CD4-positive, alpha-beta T cell treated with Interferon alpha-2 for 1 hour (primary cell): Measurements from ENCODE around the gene PRSS22.

Experiments
- DNase-seq, 2 donors: peaks; one replicate each; pipeline ENCODE4 v3.0.0-alpha.2; 2020 to 2022

PRSS22 gene

GRCh38 chr16:2827831-2828520, 30.0 kb downstream of the PRSS22 start:
- DNase-seq: no peak

GRCh38 chr16:2827374-2827791, 30.6 kb downstream of the PRSS22 start:
- no peak for DNase-seq

GRCh38 chr16:2826591-2827373, 31.2 kb downstream of the PRSS22 start:
- no peak for DNase-seq

GRCh38 chr16:2825906-2826305, 32.1 kb downstream of the PRSS22 start:
- no peak for DNase-seq

- no peak for DNase-seq
Observed at GRCh38 chr16:2825049-2825742, 32.8 kb downstream of the PRSS22 start.

GRCh38 chr16:2824626-2825025, 33.3 kb downstream of the PRSS22 start:
- no peak for DNase-seq

GRCh38 chr16:2822496-2822895, 35.5 kb downstream of the PRSS22 start:
- no peak for DNase-seq

GRCh38 chr16:2822158-2822495, 35.8 kb downstream of the PRSS22 start:
- no peak for DNase-seq

GRCh38 chr16:2821487-2822157, 36.3 kb downstream of the PRSS22 start:
- no peak for DNase-seq

- DNase-seq: no peak
Observed at GRCh38 chr16:2820836-2821486, 37.0 kb downstream of the PRSS22 start.

- no peak for DNase-seq
Observed at GRCh38 chr16:2819939-2820835, 37.8 kb downstream of the PRSS22 start.

GRCh38 chr16:2819179-2819938, 38.6 kb downstream of the PRSS22 start:
- no peak for DNase-seq

GRCh38 chr16:2818272-2818876, 39.6 kb downstream of the PRSS22 start:
- DNase-seq: no peak

GRCh38 chr16:2817340-2818271, 40.4 kb downstream of the PRSS22 start:
- DNase-seq: no peak

- peak; percentile 42 to 45 for DNase-seq
Observed at GRCh38 chr16:2816751-2817339, 41.1 kb downstream of the PRSS22 start, which contains the start of gene PRSS21. Gene PRSS21 (plus strand): TSS chr16:2817237. CDS start chr16:2817269, 32 bp downstream.

GRCh38 chr16:2815299-2815771, 42.6 kb downstream of the PRSS22 start:
- no peak for DNase-seq

GRCh38 chr16:2814551-2815298, 43.2 kb downstream of the PRSS22 start:
- DNase-seq: no peak

- DNase-seq: no peak
Observed at GRCh38 chr16:2813771-2814221, 44.2 kb downstream of the PRSS22 start.
